B cell (primary cell): ENCODE data around the gene HIBCH.

ENCODE experiments used
- EZH2 ChIP-seq: IDR thresholded peaks from 2 replicates; pipeline ENCODE4 v1.6.1; 2012; ENCODE audit warnings: borderline replicate concordance, low read depth, mild to moderate bottlenecking, moderate library complexity, low read length; ENCODE audit not compliant: insufficient read depth, poor library complexity, severe bottlenecking
- TF ChIP-seq, protein P1 (sequence below): fragments of 200-600 bp; IDR thresholded peaks from one replicate; pipeline ENCODE4 v1.8.0; 2022; ENCODE audit warnings: antibody characterized with exemption, mild to moderate bottlenecking

DNA sequence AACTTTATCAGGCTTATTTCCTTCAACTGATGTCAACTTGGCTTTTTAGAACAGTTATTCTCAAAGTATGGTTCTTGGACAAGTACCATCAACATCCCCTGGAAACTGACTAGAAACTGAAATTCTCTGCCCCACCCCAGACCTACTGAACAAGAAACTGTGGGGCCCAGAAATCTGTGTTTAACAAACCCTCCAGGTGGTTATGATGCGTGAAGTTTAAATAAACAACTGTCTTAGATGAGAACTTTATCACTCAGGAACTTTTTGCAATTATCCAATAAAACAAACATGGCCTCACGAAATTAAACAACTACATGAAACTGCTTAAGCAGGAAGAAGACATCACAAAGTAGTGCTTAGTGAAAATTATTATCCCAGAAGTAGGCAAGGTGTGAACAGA, 4.4 kb downstream of the HIBCH start:
- TF ChIP-seq, protein P1, sequence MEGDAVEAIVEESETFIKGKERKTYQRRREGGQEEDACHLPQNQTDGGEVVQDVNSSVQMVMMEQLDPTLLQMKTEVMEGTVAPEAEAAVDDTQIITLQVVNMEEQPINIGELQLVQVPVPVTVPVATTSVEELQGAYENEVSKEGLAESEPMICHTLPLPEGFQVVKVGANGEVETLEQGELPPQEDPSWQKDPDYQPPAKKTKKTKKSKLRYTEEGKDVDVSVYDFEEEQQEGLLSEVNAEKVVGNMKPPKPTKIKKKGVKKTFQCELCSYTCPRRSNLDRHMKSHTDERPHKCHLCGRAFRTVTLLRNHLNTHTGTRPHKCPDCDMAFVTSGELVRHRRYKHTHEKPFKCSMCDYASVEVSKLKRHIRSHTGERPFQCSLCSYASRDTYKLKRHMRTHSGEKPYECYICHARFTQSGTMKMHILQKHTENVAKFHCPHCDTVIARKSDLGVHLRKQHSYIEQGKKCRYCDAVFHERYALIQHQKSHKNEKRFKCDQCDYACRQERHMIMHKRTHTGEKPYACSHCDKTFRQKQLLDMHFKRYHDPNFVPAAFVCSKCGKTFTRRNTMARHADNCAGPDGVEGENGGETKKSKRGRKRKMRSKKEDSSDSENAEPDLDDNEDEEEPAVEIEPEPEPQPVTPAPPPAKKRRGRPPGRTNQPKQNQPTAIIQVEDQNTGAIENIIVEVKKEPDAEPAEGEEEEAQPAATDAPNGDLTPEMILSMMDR = no peak
- TF ChIP-seq EZH2 = no peak
